ENCODE data around the gene ACADM.
"Not testable (repeated sequence)": the region's sequence is repeated elsewhere in the genome, so short reads cannot be mapped to it uniquely, and the experiment has no call there.

ACADM gene

GRCh38 chr1:75736016-75736415 is 11.5 kb downstream of the ACADM start:
- DNase-seq (ENCODE audit: low read depth), result no peak

GRCh38 chr1:75742047-75742625 is 17.6 kb downstream of the ACADM start:
- DNase-seq (ENCODE audit: low read depth), result no peak

- DNase-seq (ENCODE audit: low read depth), result no peak
Measured at GRCh38 chr1:75745276-75745675, 20.8 kb downstream of the ACADM start.

GRCh38 chr1:75757210-75757609 is 32.7 kb downstream of the ACADM start:
- DNase-seq (ENCODE audit: low read depth), result not testable (repeated sequence)

- not testable (repeated sequence) for DNase-seq (ENCODE audit: low read depth)
Measured at GRCh38 chr1:75758543-75758942, 34.0 kb downstream of the ACADM start.

- DNase-seq (ENCODE audit: low read depth), result no peak
Measured at GRCh38 chr1:75764057-75764655, 39.6 kb downstream of the ACADM start.

- no peak for DNase-seq (ENCODE audit: low read depth)
Measured at GRCh38 chr1:75765697-75766355, 41.3 kb downstream of the ACADM start.

DNA sequence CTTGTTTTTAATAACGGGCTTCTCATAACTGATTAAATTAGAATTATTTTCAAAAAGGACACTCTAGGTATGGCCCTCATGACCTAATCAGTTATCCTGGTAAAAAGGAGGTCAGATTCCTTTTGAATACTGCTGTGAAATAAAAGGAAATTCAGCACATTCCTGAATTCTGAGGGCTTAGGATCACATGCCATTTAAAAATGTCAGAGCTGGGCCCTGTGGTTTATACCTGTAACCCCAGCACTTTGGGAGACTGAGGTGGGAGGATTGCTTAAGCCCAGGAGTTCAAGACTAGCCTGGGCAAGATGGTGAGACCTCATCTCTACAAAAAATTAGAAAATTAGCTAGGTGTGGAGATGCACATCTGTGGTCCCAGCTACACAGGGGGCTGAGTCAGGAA is 43.5 kb downstream of the ACADM start:
- no peak for DNase-seq (ENCODE audit: low read depth)

DNA sequence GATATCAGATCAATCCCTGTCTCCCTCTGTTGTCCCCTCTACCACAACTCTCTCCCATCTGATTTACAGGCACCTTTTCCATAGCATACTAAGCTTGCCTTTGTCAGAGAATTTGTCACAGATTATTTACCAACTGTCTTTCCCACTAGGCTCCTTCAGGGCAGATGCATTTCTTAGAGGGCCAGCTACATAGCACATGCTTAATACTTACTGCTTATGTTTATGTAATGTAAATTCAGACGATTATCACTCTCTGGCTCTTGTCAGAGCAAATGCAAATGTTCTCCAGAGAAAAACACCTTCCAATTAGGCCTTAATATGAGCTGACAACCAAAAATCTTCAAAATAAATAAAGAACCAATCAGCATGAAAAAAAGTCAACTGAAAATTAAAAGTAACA is 46.3 kb downstream of the ACADM start:
- DNase-seq (ENCODE audit: low read depth), result no peak

- DNase-seq (ENCODE audit: low read depth), result no peak
Measured at GRCh38 chr1:75771978-75772377, 47.5 kb downstream of the ACADM start.

DNA sequence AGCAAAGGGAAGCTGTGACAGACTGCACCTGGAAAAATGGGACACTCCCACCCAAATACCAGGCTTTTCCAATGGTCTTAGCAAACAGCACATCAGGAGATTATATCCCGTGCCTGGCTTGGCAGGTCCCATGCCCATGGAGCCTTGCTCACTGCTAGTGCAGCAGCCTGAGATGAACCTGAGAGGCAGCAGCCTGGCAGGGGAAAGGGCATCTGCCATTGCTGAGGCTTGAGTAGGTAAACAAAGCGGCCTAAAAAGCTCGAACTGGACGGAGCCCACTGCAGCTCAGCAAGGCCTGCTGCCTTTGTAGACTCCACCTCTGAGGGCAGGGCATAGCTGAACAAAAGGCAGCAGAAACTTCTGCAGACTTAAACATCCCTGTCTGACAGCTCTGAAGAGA is 53.3 kb downstream of the ACADM start:
- DNase-seq (ENCODE audit: low read depth), result not testable (repeated sequence)

DNA sequence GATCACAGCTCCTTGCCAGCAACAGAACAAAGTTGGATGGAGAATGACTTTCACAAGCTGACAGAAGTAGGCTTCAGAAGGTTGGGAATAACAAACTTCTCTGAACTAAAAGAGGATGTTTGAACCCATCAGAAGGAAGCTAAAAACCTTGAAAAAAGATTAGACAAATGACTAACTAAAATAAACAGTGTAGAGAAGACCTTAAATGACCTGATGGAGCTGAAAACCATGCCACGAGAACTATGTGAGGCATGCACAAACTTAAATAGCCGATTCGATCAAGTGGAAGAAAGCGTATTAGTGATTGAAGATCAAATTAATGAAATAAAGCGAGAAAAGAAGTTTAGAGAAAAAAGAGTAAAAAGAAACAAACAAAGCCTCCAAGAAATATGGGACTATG is 54.2 kb downstream of the ACADM start:
- not testable (repeated sequence) for DNase-seq (ENCODE audit: low read depth)

DNA sequence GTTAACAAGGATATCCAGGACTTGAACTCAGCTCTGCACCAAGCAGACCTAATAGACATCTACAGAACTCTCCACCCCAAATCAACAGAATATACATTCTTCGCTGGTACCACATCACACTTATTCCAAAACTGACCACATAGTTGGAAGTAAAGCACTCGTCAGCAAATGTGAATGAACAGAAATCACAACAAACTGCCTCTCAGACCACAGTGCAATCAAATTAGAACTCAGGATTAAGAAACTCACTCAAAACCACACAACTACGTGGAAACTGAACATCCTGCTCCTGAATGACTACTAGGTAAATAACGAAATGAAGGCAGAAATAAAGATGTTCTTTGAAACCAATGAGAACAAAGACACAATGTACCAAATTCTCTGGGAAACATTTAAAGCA is 55.7 kb downstream of the ACADM start:
- not testable (repeated sequence) for DNase-seq (ENCODE audit: low read depth)

- not testable (repeated sequence) for DNase-seq (ENCODE audit: low read depth)
Measured at GRCh38 chr1:75783920-75784319, 59.4 kb downstream of the ACADM start.

DNA sequence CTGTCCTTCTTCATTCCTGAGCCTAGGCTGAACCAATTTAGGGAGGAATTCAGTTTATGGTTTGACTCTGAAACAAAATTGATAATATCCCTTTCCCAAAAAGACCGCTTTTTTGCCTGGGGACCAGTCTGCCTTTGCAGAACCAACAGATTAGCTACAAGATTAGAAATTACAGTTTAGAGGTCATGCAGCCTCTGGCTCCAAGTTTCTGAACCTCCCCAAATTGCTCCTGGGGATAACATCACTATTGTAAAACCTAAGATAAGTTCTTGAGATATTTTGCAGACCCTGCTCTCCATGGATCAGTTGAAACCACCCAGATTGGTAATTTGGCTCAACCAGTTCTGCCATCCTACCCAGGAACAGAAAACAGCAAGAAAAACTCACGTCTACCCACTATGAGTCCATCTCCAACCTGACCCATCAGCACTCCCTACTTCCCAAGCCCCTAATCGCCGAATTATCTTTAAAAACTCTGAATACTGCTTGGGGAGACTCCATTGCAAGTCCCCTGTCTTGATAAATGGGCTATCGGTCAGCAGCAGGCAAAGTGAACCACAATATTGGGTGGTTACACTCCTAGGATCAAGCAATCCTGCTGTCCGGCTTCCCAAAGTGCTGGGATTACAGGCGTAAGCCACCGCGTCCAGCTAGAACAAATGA is 60.9 kb downstream of the ACADM start:
- DNase-seq (ENCODE audit: low read depth), result peak; percentile 42

GRCh38 chr1:75785983-75786853 is 61.7 kb downstream of the ACADM start, which contains the start of gene RABGGTB:
RABGGTB (plus strand) TSS chr1:75786256; CDS start chr1:75786272, 16 bp downstream.
- DNase-seq (ENCODE audit: low read depth), result peak; percentile 95

GRCh38 chr1:75786901-75787493 is 62.5 kb downstream of the ACADM start:
- no peak for DNase-seq (ENCODE audit: low read depth)

GRCh38 chr1:75787524-75787923 is 63.0 kb downstream of the ACADM start:
- DNase-seq (ENCODE audit: low read depth), result no peak

DNA sequence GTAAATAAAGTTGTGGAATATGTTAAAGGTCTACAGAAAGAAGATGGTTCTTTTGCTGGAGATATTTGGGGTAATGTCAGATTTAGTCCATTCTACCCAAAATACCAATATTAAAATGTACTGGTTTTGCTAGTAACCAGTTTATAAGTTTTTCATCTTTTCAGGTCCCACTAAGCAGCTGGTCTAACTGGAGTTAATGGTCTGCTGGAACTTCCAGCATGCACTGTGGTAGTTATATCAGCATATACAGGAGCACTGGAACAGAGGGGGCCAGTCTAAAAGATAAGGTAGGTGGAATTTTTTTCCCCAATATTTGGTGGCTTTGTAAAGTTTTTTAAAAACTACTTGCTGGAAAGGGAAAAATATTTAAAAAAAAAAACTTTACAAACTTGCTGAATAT is 65.5 kb downstream of the ACADM start:
- DNase-seq (ENCODE audit: low read depth), result no peak

DNA sequence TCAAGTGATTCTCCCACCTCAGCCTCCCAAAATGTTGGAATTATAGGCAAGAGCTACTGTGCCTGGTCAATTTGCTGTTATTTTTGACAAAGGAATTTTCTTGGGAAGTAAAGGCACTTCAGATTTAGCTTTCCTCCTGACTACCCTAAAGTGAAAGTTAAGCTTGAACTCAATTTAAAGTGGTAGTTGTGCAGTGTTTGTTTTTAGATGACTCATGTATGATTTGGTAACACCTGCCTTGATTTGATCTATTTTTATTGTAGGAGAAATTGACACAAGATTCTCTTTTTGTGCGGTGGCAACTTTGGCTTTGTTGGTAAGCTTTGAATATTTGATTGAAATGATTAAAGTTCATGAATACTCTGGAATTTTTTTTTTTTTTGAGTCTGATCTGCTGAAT is 66.5 kb downstream of the ACADM start:
- no peak for DNase-seq (ENCODE audit: low read depth)

DNA sequence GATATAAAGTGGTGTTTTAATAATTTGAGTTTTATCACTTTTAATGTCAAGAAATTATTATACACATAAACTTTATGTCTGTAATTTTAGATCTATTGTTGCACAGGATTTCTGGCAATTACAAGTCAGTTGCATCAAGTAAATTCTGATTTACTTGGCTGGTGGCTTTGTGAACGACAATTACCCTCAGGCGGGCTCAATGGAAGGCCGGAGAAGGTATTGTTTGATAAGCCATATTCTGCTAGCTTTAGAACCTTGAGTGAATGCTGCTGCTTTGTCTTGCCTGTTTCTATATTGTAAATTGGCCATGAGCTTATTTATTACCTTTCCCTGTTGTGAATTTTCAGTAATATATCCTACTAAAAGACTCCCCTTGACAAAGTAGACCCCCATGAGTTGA is 67.6 kb downstream of the ACADM start:
- DNase-seq (ENCODE audit: low read depth), result no peak

DNA sequence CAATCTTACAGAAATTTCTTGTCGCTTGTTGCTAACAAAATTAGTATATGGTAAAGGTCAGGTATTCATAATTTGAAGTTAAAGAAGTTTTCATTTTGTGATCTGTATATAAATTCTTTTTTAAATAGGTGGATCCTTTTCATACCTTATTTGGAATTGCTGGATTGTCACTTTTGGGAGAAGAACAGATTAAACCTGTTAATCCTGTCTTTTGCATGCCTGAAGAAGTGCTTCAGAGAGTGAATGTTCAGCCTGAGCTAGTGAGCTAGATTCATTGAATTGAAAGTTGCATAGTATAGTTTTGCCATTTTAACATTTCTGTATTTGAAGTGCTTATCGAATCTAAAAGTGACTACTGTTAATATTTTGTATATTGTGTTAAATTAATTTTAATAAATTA is 69.9 kb downstream of the ACADM start:
- DNase-seq (ENCODE audit: low read depth), result no peak
